ACHN (cell line): ENCODE results near the gene MAML2.

Source experiments
- DNase-seq: peaks from one replicate; pipeline ENCODE4 v3.0.0-alpha.2; 2015
- in situ Hi-C: cut with HindIII; loops from 2 replicates; pipeline ENCODE4 v1.10.0; 2017; ENCODE audit warnings: low sequenced_read_pairs, low pct_ligation_motif_present, low pct_unique_long_range_greater_than_20kb

The MAML2 gene

GRCh38 chr11:96033599-96033998, 309.4 kb downstream of the MAML2 start:
- in situ Hi-C loops, result no loop called here
- DNase-seq, result no peak

GRCh38 chr11:96033095-96033494, 309.9 kb downstream of the MAML2 start:
- in situ Hi-C loops, result no loop called here
- no peak for DNase-seq

GRCh38 chr11:96028746-96029145, 314.2 kb downstream of the MAML2 start:
- DNase-seq, result no peak
- in situ Hi-C loops, result no loop called here

GRCh38 chr11:96027021-96027420, 316.0 kb downstream of the MAML2 start:
- in situ Hi-C loops, result no loop called here
- no peak for DNase-seq

GRCh38 chr11:96026310-96026709, 316.7 kb downstream of the MAML2 start:
- DNase-seq, result no peak
- in situ Hi-C loops, result no loop called here

- DNase-seq, result no peak
- in situ Hi-C loops, result no loop called here
These were observed 318.3 kb downstream of the MAML2 start for GRCh38 chr11:96024666-96025065.

- in situ Hi-C loops, result no loop called here
- DNase-seq, result no peak
These were observed 319.7 kb downstream of the MAML2 start for GRCh38 chr11:96023275-96023674.

GRCh38 chr11:96021901-96022650, 320.9 kb downstream of the MAML2 start:
- no peak for DNase-seq
- in situ Hi-C loops, result no loop called here

GRCh38 chr11:96019810-96020747, 322.9 kb downstream of the MAML2 start:
- in situ Hi-C loops, result no loop called here
- DNase-seq, result no peak

GRCh38 chr11:96019281-96019680, 323.7 kb downstream of the MAML2 start:
- no peak for DNase-seq
- in situ Hi-C loops, result no loop called here

GRCh38 chr11:96017856-96018255, 325.1 kb downstream of the MAML2 start:
- no peak for DNase-seq
- in situ Hi-C loops, result no loop called here

GRCh38 chr11:96016978-96017502, 326.0 kb downstream of the MAML2 start:
- DNase-seq, result no peak
- in situ Hi-C loops, result no loop called here

- in situ Hi-C loops, result no loop called here
- DNase-seq, result no peak
These were observed 327.0 kb downstream of the MAML2 start for GRCh38 chr11:96015906-96016565.

- peak; percentile 40 for DNase-seq
- in situ Hi-C loops, result no loop called here
These were observed 328.8 kb downstream of the MAML2 start for GRCh38 chr11:96014217-96014616.

GRCh38 chr11:96013461-96014213, 329.4 kb downstream of the MAML2 start:
- in situ Hi-C loops, result no loop called here

GRCh38 chr11:96012086-96012824, 330.7 kb downstream of the MAML2 start:
- DNase-seq, result peak; percentile 87
- in situ Hi-C loops, result no loop called here

More at GRCh38 chr11:96013461-96014213, 329.4 kb downstream of the MAML2 start:
- DNase-seq, result no peak

- no peak for DNase-seq
- in situ Hi-C loops, result no loop called here
These were observed 332.3 kb downstream of the MAML2 start for GRCh38 chr11:96010683-96011082.
